ENCODE data around the gene GRID2. TPM values are rescaled to one million over a fixed set of nuclear protein-coding genes. Genes with fewer than 3 reads are reported as not detected.

Gene GRID2
- total RNA-seq, 2 donors from 2014 or later: 0.16 TPM; not detected in 1

GRCh38 chr4:93169966-93170365, 866.2 kb downstream of the GRID2 start:
- TF ChIP-seq CTCF (IDR thresholded peaks at IDR 0.05): no peak
- H3K27me3 ChIP-seq: no peaks in the 10 kb centered on the region
- no peaks in the 10 kb centered on the region for H3K9me3 ChIP-seq
- no peaks in the 10 kb centered on the region for H3K36me3 ChIP-seq
- DNase-seq (ENCODE audit: low spot score): no peak
- H3K4me1 ChIP-seq: no peaks in the 10 kb centered on the region
- H3K27ac ChIP-seq: no peak overlapping the region
- H3K4me3 ChIP-seq: no peak overlapping the region

GRCh38 chr4:93174598-93174997, 870.8 kb downstream of the GRID2 start:
- H3K4me3 ChIP-seq: no peak overlapping the region
- H3K9me3 ChIP-seq: no peaks in the 10 kb centered on the region
- no peaks in the 10 kb centered on the region for H3K36me3 ChIP-seq
- no peaks in the 10 kb centered on the region for H3K27me3 ChIP-seq
- H3K27ac ChIP-seq: no peak overlapping the region
- TF ChIP-seq CTCF (IDR thresholded peaks at IDR 0.05): no peak
- no peak for DNase-seq (ENCODE audit: low spot score)
- no peaks in the 10 kb centered on the region for H3K4me1 ChIP-seq

GRCh38 chr4:93178279-93178678, 874.5 kb downstream of the GRID2 start:
- H3K9me3 ChIP-seq: no peaks in the 10 kb centered on the region
- no peaks in the 10 kb centered on the region for H3K36me3 ChIP-seq
- H3K27ac ChIP-seq: no peak overlapping the region

GRCh38 chr4:93179044-93179443, 875.3 kb downstream of the GRID2 start:
- Histone ChIP-seq H3K4me1 (no peaks in the 10 kb centered on the region), H3K27ac (no peak overlapping the region), H3K4me3 (no peak overlapping the region), H3K36me3 (no peaks in the 10 kb centered on the region), H3K9me3 (no peaks in the 10 kb centered on the region), H3K27me3 (no peaks in the 10 kb centered on the region)
- no peak for TF ChIP-seq CTCF (IDR thresholded peaks at IDR 0.05)
- no peak for DNase-seq (ENCODE audit: low spot score)

More at GRCh38 chr4:93178279-93178678, 874.5 kb downstream of the GRID2 start:
- Histone ChIP-seq H3K27me3 (no peaks in the 10 kb centered on the region), H3K4me3 (no peak overlapping the region), H3K4me1 (no peaks in the 10 kb centered on the region)
- no peak for DNase-seq (ENCODE audit: low spot score)
- TF ChIP-seq CTCF (IDR thresholded peaks at IDR 0.05): no peak

- TF ChIP-seq CTCF (IDR thresholded peaks at IDR 0.05): no peak
- Histone ChIP-seq H3K27me3 (no peaks in the 10 kb centered on the region), H3K36me3 (no peaks in the 10 kb centered on the region), H3K4me1 (no peaks in the 10 kb centered on the region), H3K4me3 (no peak overlapping the region), H3K27ac (no peak overlapping the region), H3K9me3 (no peaks in the 10 kb centered on the region)
- DNase-seq (ENCODE audit: low spot score): no peak
Observed at GRCh38 chr4:93182722-93183121, 879.0 kb downstream of the GRID2 start.

GRCh38 chr4:93183576-93183975, 879.8 kb downstream of the GRID2 start:
- no peak for DNase-seq (ENCODE audit: low spot score)
- Histone ChIP-seq H3K4me1 (no peaks in the 10 kb centered on the region), H3K27me3 (no peaks in the 10 kb centered on the region), H3K4me3 (no peak overlapping the region), H3K36me3 (no peaks in the 10 kb centered on the region), H3K27ac (no peak overlapping the region), H3K9me3 (no peaks in the 10 kb centered on the region)
- no peak for TF ChIP-seq CTCF (IDR thresholded peaks at IDR 0.05)
